DMS114 treated with DMSO at 0.1 percent for 48 hours (cell line): ENCODE results near the gene LONP2.

Source experiments
- DNase-seq: peaks from one replicate; lab custom pipeline; 2025; ENCODE audit not compliant: unreplicated experiment; lab: John Stamatoyannopoulos, UW

LONP2 gene

GRCh38 chr16:48244080-48244862 is at the start of gene LONP2:
LONP2 (plus strand) TSS chr16:48244300; CDS start chr16:48244389, 89 bp downstream.
- DNase-seq: peak; percentile 79

DNA sequence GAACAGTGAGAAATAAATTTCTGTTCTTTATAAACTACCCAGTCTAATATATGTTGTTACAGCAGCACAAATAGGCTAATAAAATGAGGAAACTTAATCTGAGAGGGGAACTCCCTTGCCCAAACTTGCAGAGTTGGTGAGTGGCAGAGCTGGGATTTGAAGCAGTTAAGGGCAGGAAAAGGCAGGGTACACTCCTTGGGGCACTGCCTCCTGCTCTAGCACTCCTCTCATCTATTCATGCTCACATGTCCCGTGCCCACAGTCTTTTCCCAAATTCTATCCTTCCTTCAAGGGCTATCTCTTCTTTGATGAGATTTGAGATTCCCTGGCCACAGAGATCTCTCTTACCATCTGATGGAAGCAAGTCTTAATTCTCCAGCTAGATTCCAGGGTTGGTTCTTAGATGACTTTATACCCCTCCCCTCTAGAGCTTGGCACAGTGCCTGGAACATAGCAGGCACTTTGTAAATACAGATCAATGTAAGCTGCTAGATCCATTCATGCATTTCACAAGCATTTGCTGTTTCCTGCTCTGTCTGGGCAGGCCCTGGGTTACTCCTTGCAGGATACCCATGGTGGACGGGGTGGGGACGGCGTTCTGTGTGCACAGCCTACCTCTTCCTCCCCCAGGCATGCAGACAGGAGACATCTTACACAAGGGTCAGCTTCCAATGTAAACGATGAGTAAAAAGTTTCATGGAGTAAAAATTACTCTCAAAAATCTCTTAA is 49.1 kb upstream of the LONP2 start:
- DNase-seq: no peak

GRCh38 chr16:48197294-48197693 is 46.8 kb upstream of the LONP2 start:
- peak; percentile 81 for DNase-seq

DNA sequence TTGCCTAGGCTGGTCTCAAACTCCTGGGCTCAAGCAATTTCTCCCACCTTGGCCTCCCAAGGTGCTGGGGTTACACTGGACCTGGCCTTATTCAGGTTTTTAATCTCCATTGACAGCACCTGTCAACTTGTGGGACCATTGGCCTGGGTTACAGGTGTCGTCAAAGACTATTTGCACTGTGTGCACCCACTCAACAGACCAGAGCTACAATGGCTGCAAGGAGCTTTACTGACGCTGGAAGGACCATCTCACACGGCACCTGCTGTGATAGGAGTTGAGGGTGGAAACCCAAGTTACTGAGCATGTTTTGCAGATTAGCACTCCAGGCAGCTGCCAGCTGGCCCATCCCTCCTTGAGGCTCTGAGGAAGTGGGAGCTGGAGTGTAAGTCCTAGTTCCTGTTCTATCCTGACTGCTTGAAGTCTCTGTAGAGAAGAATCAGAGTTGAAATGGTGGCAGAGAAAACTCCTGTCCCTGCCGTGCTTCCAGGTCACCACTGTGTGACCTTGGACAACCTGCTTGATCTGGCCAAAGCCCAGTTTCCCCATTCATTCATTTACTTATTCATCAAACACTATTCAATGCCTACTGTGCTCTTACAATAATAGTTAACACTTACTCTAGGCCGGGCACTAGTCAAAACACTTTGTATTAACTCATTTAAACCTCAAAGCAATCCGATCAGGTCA is 42.4 kb upstream of the LONP2 start:
- DNase-seq: no peak

DNA sequence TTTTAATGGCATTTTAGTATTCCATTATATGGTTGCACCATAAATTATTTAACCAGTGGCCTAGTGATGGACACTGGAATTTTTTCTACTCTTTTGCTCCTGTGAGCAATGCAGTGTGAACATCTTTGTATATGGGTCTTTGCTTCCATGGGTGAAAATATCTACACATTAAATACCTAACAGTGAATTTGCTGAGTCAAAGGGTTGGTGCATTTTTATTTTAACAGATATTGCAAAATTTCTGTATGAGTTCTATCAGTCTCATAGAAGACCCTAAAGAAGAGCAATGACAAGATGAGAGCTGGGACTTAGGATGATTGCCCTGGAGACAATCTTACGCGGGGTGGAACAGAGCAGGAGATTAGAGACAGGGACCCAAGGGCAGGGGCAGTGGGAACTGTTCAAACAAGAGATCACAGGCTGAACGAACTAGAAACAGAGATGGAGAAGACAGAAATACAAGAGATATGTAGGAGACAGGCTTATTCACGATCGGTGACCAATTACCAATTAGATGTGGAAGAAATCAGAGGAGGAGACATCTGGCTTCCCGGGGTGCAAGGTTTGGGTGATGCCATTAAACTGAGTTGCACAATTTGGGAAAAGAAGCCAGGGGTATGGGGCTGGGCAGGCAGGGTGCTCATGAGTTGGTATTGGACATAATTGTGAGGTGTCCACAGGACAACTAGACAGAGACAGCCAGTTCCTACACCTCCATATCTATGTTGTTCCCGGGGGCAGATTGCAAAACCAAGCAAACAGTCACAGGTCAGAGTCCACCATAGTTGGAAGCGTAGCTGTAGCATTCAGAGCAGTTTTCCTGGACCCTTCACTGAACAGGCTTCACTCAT is 39.9 kb upstream of the LONP2 start:
- DNase-seq: no peak

DNA sequence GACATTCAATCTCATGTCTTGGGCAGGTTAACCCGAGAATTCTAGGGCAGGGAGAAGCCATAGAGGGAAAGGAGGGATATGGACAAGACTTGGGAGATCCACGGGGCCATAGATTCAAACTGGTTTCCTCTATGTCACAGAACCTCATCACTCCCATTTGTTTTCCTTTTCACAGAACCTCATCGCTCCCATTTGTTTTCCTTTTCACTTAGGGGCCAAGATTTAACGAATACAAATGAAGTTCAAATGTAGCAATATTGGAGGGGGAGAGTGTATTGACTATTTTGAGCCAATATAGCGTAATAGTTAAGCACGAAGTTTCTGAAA is 39.3 kb upstream of the LONP2 start:
- DNase-seq: no peak

- no peak for DNase-seq
Observed at GRCh38 chr16:48206594-48207242, 37.4 kb upstream of the LONP2 start.

- DNase-seq: no peak
Observed at GRCh38 chr16:48210747-48211146, 33.4 kb upstream of the LONP2 start.

GRCh38 chr16:48212033-48212432 is 32.1 kb upstream of the LONP2 start:
- no peak for DNase-seq

DNA sequence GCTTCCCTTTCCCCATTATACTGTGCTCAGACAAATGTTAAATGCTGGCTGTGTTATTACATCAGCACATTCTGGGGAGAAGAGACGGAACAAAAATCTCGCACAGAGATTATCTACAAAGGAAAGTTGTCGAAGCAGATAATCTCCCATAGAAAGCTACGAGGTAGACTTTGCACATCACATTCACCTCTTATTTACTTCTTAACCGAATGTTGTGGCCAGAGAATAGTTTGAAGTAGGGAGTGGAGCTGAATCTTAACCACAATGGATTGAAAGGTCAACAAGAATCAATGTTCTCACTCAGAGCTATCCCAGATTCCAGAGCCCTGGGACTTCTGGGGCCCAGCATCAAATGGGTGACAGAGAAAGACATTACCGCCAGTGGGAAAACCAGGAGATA is 28.4 kb upstream of the LONP2 start:
- DNase-seq: no peak

- no peak for DNase-seq
Observed at GRCh38 chr16:48217708-48218107, 26.4 kb upstream of the LONP2 start.

- DNase-seq: no peak
Observed at GRCh38 chr16:48218473-48218872, 25.6 kb upstream of the LONP2 start.

DNA sequence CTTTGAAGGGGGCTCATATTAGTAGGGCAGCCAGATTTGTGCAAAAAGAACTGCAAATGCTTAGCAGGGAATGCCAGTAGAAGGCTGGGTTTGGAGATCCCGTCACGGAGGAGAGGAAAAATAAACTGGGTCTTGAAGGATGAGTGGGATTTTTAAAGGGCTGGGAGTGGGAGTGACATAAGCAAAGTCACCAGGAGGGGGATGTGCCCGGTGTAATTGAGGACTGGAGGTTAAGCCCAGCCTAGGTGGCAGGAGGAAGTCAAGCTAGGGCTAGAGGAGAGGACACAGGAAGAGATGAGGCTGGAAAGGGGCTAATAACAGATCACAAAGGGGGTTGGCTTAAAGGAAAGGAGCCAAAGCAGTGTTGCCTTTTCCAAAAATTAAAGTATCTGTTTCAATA is 23.2 kb upstream of the LONP2 start:
- DNase-seq: no peak

DNA sequence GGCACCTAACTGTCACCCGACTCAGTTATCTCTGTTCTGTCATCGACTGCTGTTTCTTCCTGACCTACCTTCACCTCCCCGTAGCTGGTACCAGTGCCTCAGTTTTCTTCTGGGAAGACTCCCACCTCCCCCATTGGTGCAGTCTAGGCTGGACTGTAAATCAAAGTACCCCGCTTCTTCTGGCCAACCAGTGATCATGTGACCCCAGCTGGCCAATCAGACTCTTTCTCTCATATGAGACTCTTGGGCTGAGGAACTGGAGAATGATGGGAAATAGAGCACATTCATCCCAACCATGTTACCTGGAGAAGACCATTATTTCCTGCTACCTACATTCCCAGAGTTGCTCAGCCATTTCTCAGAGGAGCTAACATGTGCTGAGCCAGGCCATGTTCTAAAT is 20.6 kb upstream of the LONP2 start:
- no peak for DNase-seq

DNA sequence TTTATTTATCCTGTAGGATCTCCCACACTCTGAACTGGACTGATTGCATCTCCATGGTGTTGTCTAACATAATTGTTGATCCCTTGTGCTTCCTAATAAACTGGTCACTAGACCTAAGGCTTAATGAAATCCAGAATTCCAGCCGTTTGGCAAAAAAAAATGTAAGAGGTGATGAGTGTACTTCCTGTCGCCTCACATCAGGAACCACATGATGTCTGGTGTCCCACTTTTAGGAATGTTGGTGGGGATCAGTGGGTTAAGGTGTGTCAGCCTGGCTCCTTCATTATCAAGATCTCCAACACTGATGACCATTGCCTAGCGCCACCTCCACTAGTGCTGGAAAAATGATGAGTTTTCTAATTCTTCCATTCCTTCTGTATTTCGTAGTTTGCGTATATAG is 18.6 kb upstream of the LONP2 start:
- DNase-seq: no peak

GRCh38 chr16:48231727-48232492 is 12.2 kb upstream of the LONP2 start:
- no peak for DNase-seq

DNA sequence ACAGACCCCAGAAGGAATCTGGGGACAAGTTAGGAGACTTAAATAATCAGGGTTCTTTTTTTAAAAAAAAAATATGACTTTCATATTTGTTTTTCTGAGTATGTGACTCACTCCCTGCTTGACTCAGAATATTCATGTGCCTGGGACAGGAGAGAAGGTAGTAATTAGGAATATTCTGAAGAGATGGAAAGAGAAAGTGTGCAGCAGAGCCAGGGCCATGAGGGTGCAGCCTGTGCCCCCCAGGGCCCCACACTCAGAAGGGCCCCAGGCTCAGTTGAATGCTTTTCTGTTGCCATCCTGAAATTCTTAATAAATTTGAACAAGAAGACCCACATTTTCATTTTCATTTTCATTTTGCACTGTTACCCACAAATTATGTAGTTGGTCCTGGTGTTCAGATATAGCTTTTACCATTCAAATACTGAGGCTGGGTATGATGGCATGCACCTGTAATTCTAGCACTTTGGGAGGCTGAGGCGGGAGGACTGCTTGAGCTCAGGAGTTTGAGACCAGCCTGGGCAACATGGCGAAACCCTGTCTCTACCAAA is 11.5 kb upstream of the LONP2 start:
- DNase-seq: no peak

DNA sequence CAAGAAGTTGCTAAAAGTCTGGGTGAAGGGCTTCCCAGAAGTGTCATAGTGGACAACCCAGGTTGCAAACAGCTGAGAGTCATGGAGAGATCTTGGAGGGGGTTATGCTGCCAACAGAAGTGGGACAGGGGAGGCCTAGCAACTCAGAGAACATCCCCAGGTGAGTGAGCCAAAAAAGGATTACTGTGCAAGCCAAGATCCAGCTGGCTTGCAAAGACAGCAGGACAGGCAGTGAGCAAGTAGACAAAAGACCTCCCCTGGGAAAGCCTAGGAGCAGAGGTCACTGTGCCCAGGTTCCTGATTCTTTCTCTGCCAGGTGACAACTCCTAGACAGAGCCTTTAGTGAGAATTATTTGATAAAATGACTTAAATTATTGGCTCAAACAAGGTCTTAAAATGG is 9.5 kb upstream of the LONP2 start:
- DNase-seq: no peak

GRCh38 chr16:48235058-48235555 is 9.0 kb upstream of the LONP2 start:
- no peak for DNase-seq
